GM19395 (cell line): ENCODE results near the gene ZMYM2.
"Not testable (repeated sequence)": the region's sequence is repeated elsewhere in the genome, so short reads cannot be mapped to it uniquely, and the experiment has no call there.

Source experiments
- ATAC-seq: cut with Tn5 transposase; IDR thresholded peaks from one replicate; pipeline ENCODE4 v1.9.1; 2021; ENCODE audit warnings: mild to moderate bottlenecking, moderate library complexity; ENCODE audit not compliant: unreplicated experiment

The ZMYM2 gene

GRCh38 chr13:19982447-19983043 lies 24.0 kb downstream of the ZMYM2 start:
- ATAC-seq = no peak

GRCh38 chr13:19984430-19985218 lies 26.1 kb downstream of the ZMYM2 start:
- ATAC-seq = peak; percentile 82

- no peak for ATAC-seq
Observed at GRCh38 chr13:19985219-19985556, 26.7 kb downstream of the ZMYM2 start.

GRCh38 chr13:19991531-19991930 lies 33.0 kb downstream of the ZMYM2 start:
- ATAC-seq = no peak

- no peak for ATAC-seq
Observed at GRCh38 chr13:19993024-19993423, 34.5 kb downstream of the ZMYM2 start.

GRCh38 chr13:19998960-19999359 lies 40.4 kb downstream of the ZMYM2 start:
- no peak for ATAC-seq

- no peak for ATAC-seq
Observed at GRCh38 chr13:20000062-20000552, 41.6 kb downstream of the ZMYM2 start.

- ATAC-seq = no peak
Observed at GRCh38 chr13:20001366-20002190, 43.1 kb downstream of the ZMYM2 start.

GRCh38 chr13:20002787-20003186 lies 44.3 kb downstream of the ZMYM2 start:
- ATAC-seq = no peak

- ATAC-seq = no peak
Observed at GRCh38 chr13:20006206-20006605, 47.7 kb downstream of the ZMYM2 start.

- no peak for ATAC-seq
Observed at GRCh38 chr13:20015763-20016162, 57.2 kb downstream of the ZMYM2 start.

GRCh38 chr13:20016649-20017364 lies 58.3 kb downstream of the ZMYM2 start:
- ATAC-seq = no peak

- ATAC-seq = no peak
Observed at GRCh38 chr13:20017365-20017711, 58.8 kb downstream of the ZMYM2 start.

GRCh38 chr13:20019043-20019442 lies 60.5 kb downstream of the ZMYM2 start:
- ATAC-seq = no peak

- no peak for ATAC-seq
Observed at GRCh38 chr13:20024702-20025101, 66.2 kb downstream of the ZMYM2 start.

- no peak for ATAC-seq
Observed at GRCh38 chr13:20028953-20029352, 70.4 kb downstream of the ZMYM2 start.

- ATAC-seq = no peak
Observed at GRCh38 chr13:20033486-20033885, 75.0 kb downstream of the ZMYM2 start.

- no peak for ATAC-seq
Observed at GRCh38 chr13:20035130-20035529, 76.6 kb downstream of the ZMYM2 start.

- no peak for ATAC-seq
Observed at GRCh38 chr13:20037908-20038307, 79.4 kb downstream of the ZMYM2 start.

- not testable (repeated sequence) for ATAC-seq
Observed at GRCh38 chr13:20042603-20043002, 84.1 kb downstream of the ZMYM2 start.
